Hepatocyte (in vitro differentiated cells): ENCODE measurements around the gene TTN. TPM values are rescaled to one million over a fixed set of nuclear protein-coding genes. Genes with fewer than 3 reads are reported as not detected.

Experiments used
- DNase-seq: peaks from one replicate; pipeline ENCODE4 v3.0.0-alpha.2; 2016; ENCODE audit warnings: low spot score
- H2AFZ ChIP-seq: fragments of 200-600 bp; sonication (generic); 2 replicates; pipeline ENCODE4 v1.6.0; 2016; ENCODE audit warnings: antibody characterized with exemption, mild to moderate bottlenecking
- H3K27ac ChIP-seq: fragments of 200-600 bp; sonication (generic); 2 replicates; pipeline ENCODE4 v1.5.1; 2016; ENCODE audit warnings: mild to moderate bottlenecking
- H3K27me3 ChIP-seq: fragments of 200-600 bp; sonication (generic); 2 replicates; pipeline ENCODE4 v1.6.1; 2016
- H3K36me3 ChIP-seq: fragments of 200-600 bp; sonication (generic); replicated peaks from 2 replicates; pipeline ENCODE4 v1.5.1; 2016; ENCODE audit warnings: low read depth; ENCODE audit not compliant: insufficient read depth
- H3K4me1 ChIP-seq: fragments of 200-600 bp; sonication (generic); 2 replicates; pipeline ENCODE4 v1.5.1; 2016; ENCODE audit warnings: mild to moderate bottlenecking, moderate library complexity; ENCODE audit not compliant: insufficient read depth
- H3K4me2 ChIP-seq: fragments of 200-600 bp; sonication (generic); 2 replicates; pipeline ENCODE4 v1.6.0; 2016
- H3K4me3 ChIP-seq: fragments of 200-600 bp; sonication (generic); 2 replicates; pipeline ENCODE4 v1.5.1; 2016; ENCODE audit warnings: mild to moderate bottlenecking
- H3K79me2 ChIP-seq: fragments of 200-600 bp; sonication (generic); 2 replicates; pipeline ENCODE4 v1.6.0; 2017; ENCODE audit warnings: mild to moderate bottlenecking
- H3K9me2 ChIP-seq: fragments of 200-600 bp; sonication (generic); replicated peaks from 2 replicates; pipeline ENCODE4 v1.6.0; 2017; ENCODE audit warnings: mild to moderate bottlenecking; ENCODE audit not compliant: insufficient read depth
- H3K9me3 ChIP-seq: fragments of 200-600 bp; sonication (generic); 2 replicates; pipeline ENCODE4 v1.5.1; 2016; ENCODE audit warnings: low read depth, mild to moderate bottlenecking
- H4K20me1 ChIP-seq: fragments of 200-600 bp; sonication (generic); 2 replicates; pipeline ENCODE4 v1.6.0; 2016; ENCODE audit warnings: mild to moderate bottlenecking; ENCODE audit not compliant: insufficient read depth, poor library complexity, severe bottlenecking
- CTCF ChIP-seq: fragments of 200-600 bp; sonication (generic); IDR thresholded peaks from 2 replicates; pipeline ENCODE4 v1.5.1; 2016; ENCODE audit warnings: antibody characterized with exemption, mild to moderate bottlenecking; ENCODE audit not compliant: poor library complexity
- EZH2 ChIP-seq: fragments of 200-600 bp; sonication (generic); IDR thresholded peaks from 2 replicates; pipeline ENCODE4 v1.6.1; 2016; ENCODE audit warnings: antibody characterized with exemption, mild to moderate bottlenecking, borderline replicate concordance
- EZH2phosphoT487 ChIP-seq: fragments of 200-600 bp; sonication (generic); IDR thresholded peaks from one replicate; pipeline ENCODE4 v1.6.1; 2018; ENCODE audit warnings: antibody characterized with exemption, mild to moderate bottlenecking, low read depth, moderate library complexity; ENCODE audit not compliant: unreplicated experiment, severe bottlenecking
- WGBS: methylation state at CpG from one replicate; pipeline ENCODE4 v1.1.6; 2016; ENCODE audit warnings: low lambda C conversion rate; ENCODE audit errors: missing lambda C conversion rate; 5-methylcytosine and 5-hydroxymethylcytosine counted together
- polyA plus RNA-seq: library from polyadenylated mRNA; unstranded; fragments of >200 nt; fragmentation: Nextera tagmentation; extraction: Ambion mirVana; gene quantifications from 2 replicates; pipeline ENCODE4 v1.2.1, GENCODE V29; 2016
- total RNA-seq: library from RNA; depleted of rRNA; stranded (reverse); fragments of >200 nt; gene quantifications from 2 replicates; pipeline ENCODE4 v1.2.3, GENCODE V29; 2014

The TTN gene
- total and polyA plus RNA-seq, 2 experiments from 2014 or later = 5.4 to 6.4 TPM

- Histone ChIP-seq H3K4me2 (no peak overlapping the region), H2AFZ (no peak overlapping the region), H3K36me3 (no peaks in the 10 kb centered on the region), H3K27me3 (no peaks in the 10 kb centered on the region), H3K79me2 (no peaks in the 10 kb centered on the region), H3K27ac (no peak overlapping the region), H4K20me1 (no peaks in the 10 kb centered on the region), H3K4me1 (no peaks in the 10 kb centered on the region), H3K9me2 (no peaks in the 10 kb centered on the region), H3K4me3 (no peak overlapping the region), H3K9me3 (no peaks in the 10 kb centered on the region)
- 65% methylated on average over 1 of the region's 1 CpG for WGBS
- no peak for DNase-seq
- TF ChIP-seq EZH2phosphoT487 (no peak), EZH2 (no peak), CTCF (no peak)
Observed at GRCh38 chr2:178517496-178517895, 289.7 kb downstream of the TTN start.

DNA sequence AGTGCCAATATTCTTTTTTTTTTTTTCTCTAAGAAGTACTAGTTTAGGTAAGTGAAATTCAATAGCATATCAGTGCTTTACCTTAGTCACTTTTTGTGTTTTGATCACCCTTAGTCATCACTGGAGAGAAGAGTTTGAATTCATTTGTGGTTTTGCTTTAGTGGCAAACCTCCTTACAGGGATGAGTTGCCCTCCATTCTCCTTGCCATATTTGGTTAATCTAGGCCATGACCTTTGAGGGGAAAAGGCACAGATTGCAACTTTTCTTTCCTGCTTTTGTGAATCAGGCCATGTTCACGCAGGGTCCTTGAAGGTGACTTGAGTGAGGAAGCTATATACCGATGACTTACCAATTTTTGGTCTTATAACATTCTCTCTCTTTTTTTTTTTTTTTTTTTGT is 292.6 kb downstream of the TTN start:
- 100% methylated on average over 2 of the region's 2 CpGs for WGBS
- H3K27me3 ChIP-seq = no peaks in the 10 kb centered on the region
- no peaks in the 10 kb centered on the region for H3K79me2 ChIP-seq
- no peak overlapping the region for H3K4me2 ChIP-seq
- no peak overlapping the region for H3K4me3 ChIP-seq
- TF ChIP-seq EZH2phosphoT487 (no peak), EZH2 (no peak), CTCF (no peak)
- no peaks in the 10 kb centered on the region for H3K4me1 ChIP-seq
- DNase-seq = no peak
- H3K9me3 ChIP-seq = no peaks in the 10 kb centered on the region
- no peak overlapping the region for H3K27ac ChIP-seq
- no peaks in the 10 kb centered on the region for H4K20me1 ChIP-seq
- no peak overlapping the region for H2AFZ ChIP-seq
- no peaks in the 10 kb centered on the region for H3K36me3 ChIP-seq
- H3K9me2 ChIP-seq = no peaks in the 10 kb centered on the region

DNA sequence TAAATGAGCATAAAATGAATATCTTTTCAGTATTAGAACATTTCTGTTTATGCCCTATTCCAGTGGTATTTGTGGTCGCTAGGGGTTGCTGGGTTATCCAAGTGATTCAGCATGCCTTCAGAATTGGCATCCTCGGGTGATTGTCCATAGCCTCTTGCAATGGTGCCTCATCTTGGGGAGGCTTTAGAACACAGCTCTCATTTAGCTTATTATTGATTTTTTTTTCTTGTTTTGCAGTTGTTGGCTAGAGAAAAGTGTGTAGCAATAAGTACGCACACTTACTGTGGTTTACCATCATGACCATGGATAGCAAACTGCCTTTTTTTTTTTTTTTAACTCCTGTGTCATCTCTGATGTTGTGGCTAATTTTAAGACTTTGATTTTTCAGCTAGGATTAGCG is 293.3 kb downstream of the TTN start:
- Histone ChIP-seq H4K20me1 (no peaks in the 10 kb centered on the region), H3K27ac (no peak overlapping the region), H3K9me3 (no peaks in the 10 kb centered on the region), H3K27me3 (no peaks in the 10 kb centered on the region), H3K36me3 (no peaks in the 10 kb centered on the region), H2AFZ (no peak overlapping the region), H3K9me2 (no peaks in the 10 kb centered on the region), H3K79me2 (no peaks in the 10 kb centered on the region), H3K4me2 (no peak overlapping the region), H3K4me1 (no peaks in the 10 kb centered on the region), H3K4me3 (no peak overlapping the region)
- TF ChIP-seq EZH2phosphoT487 (no peak), EZH2 (no peak), CTCF (no peak)
- no peak for DNase-seq
- over 99% methylated on average over 4 of the region's 4 CpGs for WGBS

GRCh38 chr2:178512484-178512883 is 294.7 kb downstream of the TTN start:
- Histone ChIP-seq H3K4me1 (no peaks in the 10 kb centered on the region), H3K79me2 (no peaks in the 10 kb centered on the region), H3K36me3 (no peaks in the 10 kb centered on the region), H3K9me3 (no peaks in the 10 kb centered on the region), H3K4me3 (no peak overlapping the region), H3K9me2 (no peaks in the 10 kb centered on the region), H3K27ac (no peak overlapping the region), H4K20me1 (no peaks in the 10 kb centered on the region), H3K4me2 (no peak overlapping the region), H3K27me3 (no peaks in the 10 kb centered on the region), H2AFZ (no peak overlapping the region)
- no peak for DNase-seq
- TF ChIP-seq EZH2 (no peak), CTCF (no peak), EZH2phosphoT487 (no peak)
- WGBS = 94% methylated on average over 2 of the region's 2 CpGs
